Activated T-cell treated with anti-CD3 and anti-CD28 coated beads, Interleukin-2, amount 50 U/mL, for 72 hours (primary cell): ENCODE data around the gene SAFB. TPM values are rescaled to one million over a fixed set of nuclear protein-coding genes. Genes with fewer than 3 reads are reported as not detected.

Experiments used
- ATAC-seq, 2 donors: fragments of 150-1000 bp; cut with Tn5 transposase; replicated peaks in 1 of 2; 2 replicates each; pipeline ENCODE4 v1.10.0; 2021; ENCODE audit warnings: moderate library complexity in 2 of 2, mild to moderate bottlenecking in 1 of 2
- DNase-seq, 2 donors: peaks; one replicate each; pipeline ENCODE4 v3.0.0; 2021 to 2022; ENCODE audit warnings: mixed read lengths in 1 of 2
- H3K27ac Mint-ChIP-seq: one replicate; pipeline ENCODE4 v1.8.0; 2022; ENCODE audit warnings: mild to moderate bottlenecking, moderate library complexity, mixed read lengths
- H3K27me3 Mint-ChIP-seq: one replicate; pipeline ENCODE4 v1.8.0; 2022; ENCODE audit warnings: low read depth, mixed read lengths
- H3K36me3 Mint-ChIP-seq, 2 donors: one replicate each; pipeline ENCODE4 v1.8.0; 2022; ENCODE audit warnings: mixed read lengths in 2 of 2, mild to moderate bottlenecking in 1 of 2; ENCODE audit not compliant: insufficient read depth in 2 of 2
- H3K4me1 Mint-ChIP-seq: one replicate; pipeline ENCODE4 v1.8.0; 2022; ENCODE audit warnings: low read depth, mixed read lengths
- H3K4me3 Mint-ChIP-seq, 2 donors: one replicate each; pipeline ENCODE4 v1.8.0; 2022; ENCODE audit warnings: mild to moderate bottlenecking in 2 of 2, mixed read lengths in 2 of 2, moderate library complexity in 2 of 2
- H3K9me3 Mint-ChIP-seq, 2 donors: one replicate each; pipeline ENCODE4 v1.8.0; 2022; ENCODE audit warnings: mixed read lengths in 2 of 2
- total RNA-seq, 2 donors: library from RNA; stranded (reverse); gene quantifications; one replicate each; pipeline ENCODE4 v1.2.3, GENCODE V29; 2022

Gene SAFB
- total RNA-seq, 2 donors from 2014 or later: 108 to 112 TPM

DNA sequence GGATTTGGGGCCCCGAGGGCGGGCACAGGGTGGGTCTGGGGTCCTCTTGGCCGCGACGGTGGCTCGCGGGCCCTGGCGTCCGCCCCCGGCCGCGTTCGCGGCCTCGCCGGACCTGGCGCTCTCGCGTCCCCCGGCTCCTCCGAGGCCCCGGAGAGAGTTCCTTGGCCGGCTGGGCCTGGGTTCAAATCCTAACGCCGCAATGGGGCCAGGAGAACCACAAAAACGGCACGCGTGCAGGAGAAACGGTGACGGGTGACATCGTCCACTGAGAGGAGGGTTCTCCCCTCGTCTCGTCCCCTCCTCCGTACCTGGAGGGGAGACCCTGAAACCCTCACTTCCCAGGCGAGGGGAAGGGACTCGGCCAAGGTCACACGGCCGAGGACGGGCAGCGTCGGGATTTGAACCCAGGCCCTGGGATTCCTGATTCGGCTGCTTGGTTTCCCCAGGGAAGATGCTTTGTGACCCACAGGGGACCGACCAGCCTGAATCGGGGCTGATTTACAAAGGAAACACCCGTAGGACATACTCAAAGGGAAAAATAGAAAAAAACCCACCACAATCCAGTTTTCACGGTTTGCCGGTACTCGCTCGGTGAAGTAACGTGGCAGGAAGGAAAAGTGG lies 624 bp downstream of the SAFB start:
- peaks cover 72% of the 10 kb centered on the region for H3K4me1 Mint-ChIP-seq
- no peaks in the 10 kb centered on the region for H3K27me3 Mint-ChIP-seq
- no peaks in the 10 kb centered on the region for H3K9me3 Mint-ChIP-seq
- peaks cover 35 to 54% of the 10 kb centered on the region in 2 donors for H3K36me3 Mint-ChIP-seq
- peak overlapping the region; percentile 100 for H3K4me3 Mint-ChIP-seq
- ATAC-seq (no peak), DNase-seq (peak in 1 of 2 donors; percentile 26)
- peak overlapping the region; percentile 100 for H3K27ac Mint-ChIP-seq

DNA sequence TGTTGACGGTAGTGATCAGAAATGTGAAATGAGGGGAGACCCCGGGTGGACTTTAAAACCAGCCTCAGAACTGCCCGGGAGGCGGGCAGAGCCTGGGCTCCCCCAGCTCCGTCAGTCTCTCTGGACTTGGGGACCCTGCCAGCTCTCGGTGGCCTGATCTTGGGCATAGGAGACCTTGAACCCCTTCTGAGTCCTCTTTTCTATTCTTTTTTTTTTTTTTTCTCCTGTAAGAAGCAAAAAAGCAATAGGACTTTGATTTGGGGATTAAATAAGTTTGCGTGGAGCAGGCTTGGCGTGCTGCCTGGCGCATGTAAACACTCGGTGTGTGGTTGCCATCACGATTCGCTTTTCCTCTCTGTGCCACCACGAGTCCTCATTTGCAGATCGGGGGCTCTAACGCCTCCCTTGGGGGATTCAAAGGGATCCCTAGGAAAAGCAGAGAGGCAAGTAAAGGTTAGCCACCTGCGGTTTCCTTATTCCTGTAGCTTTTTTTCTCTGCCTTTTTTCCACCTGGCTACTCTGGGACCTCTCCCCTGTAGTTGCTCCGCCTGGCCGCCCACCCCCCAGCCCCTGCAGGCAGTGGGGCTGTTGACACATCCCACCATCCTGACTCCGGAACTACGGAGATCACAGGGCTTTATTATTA lies 1.3 kb downstream of the SAFB start:
- H3K4me1 Mint-ChIP-seq: peaks cover 72% of the 10 kb centered on the region
- no peaks in the 10 kb centered on the region for H3K27me3 Mint-ChIP-seq
- peak; percentile 13 to 20 for DNase-seq
- H3K27ac Mint-ChIP-seq: peak overlapping the region; percentile 96
- peaks cover 33 to 57% of the 10 kb centered on the region in 2 donors for H3K36me3 Mint-ChIP-seq
- H3K4me3 Mint-ChIP-seq: peak overlapping the region; percentile 100
- ATAC-seq: no peak
- no peaks in the 10 kb centered on the region for H3K9me3 Mint-ChIP-seq

DNA sequence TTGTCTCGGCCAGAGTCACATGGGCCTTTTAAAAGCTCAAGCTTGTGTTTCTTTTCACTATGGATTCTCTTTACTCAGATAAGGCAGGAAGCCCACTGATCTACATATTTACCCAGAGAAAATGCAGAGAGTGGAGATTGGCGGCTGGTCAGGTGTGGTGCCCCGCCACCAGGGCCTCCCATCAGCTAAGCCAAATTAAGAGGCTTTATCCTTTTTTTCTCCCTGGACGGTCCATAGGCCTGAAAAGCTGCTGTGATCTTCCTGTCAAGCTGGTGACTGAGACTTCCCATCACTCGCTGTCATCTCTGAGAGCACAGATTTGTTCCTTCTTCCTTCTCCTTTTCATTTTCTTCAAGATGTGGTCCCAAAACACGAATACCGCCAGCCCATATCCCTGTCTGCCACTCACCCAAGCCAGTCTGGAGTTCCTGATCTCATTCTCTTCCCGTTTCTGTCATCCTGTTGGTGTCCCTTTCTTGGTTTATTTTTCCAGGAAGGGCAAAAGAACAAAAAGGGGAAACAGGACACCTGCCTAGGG lies 1.9 kb downstream of the SAFB start:
- peak overlapping the region; percentile 100 for H3K4me3 Mint-ChIP-seq
- ATAC-seq (no peak), DNase-seq (no peak)
- no peaks in the 10 kb centered on the region for H3K9me3 Mint-ChIP-seq
- H3K27ac Mint-ChIP-seq: peak overlapping the region; percentile 96
- no peaks in the 10 kb centered on the region for H3K27me3 Mint-ChIP-seq
- peaks cover 74% of the 10 kb centered on the region for H3K4me1 Mint-ChIP-seq
- peaks cover 33 to 57% of the 10 kb centered on the region in 2 donors for H3K36me3 Mint-ChIP-seq

DNA sequence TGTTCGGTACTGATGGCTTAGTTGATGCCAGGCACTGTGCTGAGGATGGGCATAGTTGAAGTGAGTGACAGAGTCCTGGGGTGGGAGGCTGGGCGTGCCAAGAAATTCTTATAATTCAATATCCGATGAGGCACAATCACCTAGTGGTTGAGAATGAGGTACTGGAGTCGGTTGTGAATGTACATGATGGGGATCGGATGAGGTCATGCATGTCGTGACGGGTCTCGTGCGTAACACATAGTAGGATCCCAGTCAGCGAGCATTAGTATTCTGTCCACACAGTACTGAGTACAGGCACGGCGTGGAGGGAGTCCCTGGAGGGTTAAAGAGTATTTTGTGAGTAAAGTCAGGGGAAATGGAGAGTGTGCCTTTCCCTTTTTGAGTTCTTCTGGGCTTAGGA lies 2.8 kb downstream of the SAFB start:
- Mint-ChIP-seq H3K36me3 (peaks cover 30 to 56% of the 10 kb centered on the region in 2 donors), H3K27ac (peak overlapping the region; percentile 96), H3K4me1 (peaks cover 74% of the 10 kb centered on the region)

DNA sequence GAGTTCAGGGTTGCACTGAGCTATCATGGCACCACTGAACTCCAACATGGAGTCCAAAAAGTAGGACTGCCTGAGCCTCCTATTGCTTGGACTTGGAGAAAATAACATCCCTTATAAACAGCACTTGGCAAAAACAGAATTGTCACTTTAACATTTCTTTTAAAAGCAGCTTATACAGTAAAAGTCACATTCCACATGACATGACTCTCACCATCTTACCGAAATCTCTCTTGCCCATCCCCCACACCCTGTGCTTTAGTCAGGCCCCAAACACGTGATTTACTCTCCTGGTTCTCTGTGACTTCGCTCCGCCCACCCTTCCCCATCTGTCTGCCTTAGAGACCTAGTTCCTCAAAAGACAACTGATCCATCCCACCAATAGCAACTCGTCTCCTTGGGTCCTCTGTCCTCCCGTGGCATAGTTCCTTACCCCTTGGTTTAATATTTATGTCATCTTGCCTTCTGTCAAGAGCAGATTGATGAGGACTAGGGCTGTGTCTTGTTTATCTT lies 4.6 kb downstream of the SAFB start:
- Mint-ChIP-seq H3K4me3 (peak overlapping the region; percentile 53 to 56), H3K27me3 (no peaks in the 10 kb centered on the region), H3K36me3 (peaks cover 28 to 50% of the 10 kb centered on the region in 2 donors), H3K4me1 (peaks cover 80% of the 10 kb centered on the region), H3K9me3 (no peaks in the 10 kb centered on the region), H3K27ac (peak overlapping the region; percentile 47)
- ATAC-seq (no peak), DNase-seq (peak; percentile 45 to 53)

More for the DNA sequence above, 2.8 kb downstream of the SAFB start:
- ATAC-seq: no peak
- Mint-ChIP-seq H3K9me3 (no peaks in the 10 kb centered on the region), H3K27me3 (no peaks in the 10 kb centered on the region), H3K4me3 (peak overlapping the region; percentile 100)
- DNase-seq: no peak

DNA sequence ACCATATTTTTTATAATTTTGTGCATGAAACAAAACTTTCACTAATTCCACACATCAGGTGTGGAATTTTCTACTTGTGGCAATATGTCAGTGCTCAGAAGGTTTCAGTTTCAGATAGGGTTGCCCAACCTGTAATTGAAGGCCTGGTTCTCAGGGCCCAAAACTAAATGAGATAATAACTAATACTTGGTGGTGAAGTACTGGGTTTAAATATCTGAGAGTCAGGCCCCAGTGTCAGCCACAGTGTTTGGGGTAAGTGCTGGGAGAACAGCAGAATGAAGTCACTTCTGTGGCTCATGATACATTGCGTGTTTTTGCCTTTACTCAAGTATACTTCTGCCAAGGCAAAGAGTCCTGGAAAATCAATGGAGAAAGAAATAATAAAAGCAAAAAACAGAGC lies 5.6 kb downstream of the SAFB start:
- H3K4me3 Mint-ChIP-seq: peak overlapping the region; percentile 54 to 56
- DNase-seq (no peak), ATAC-seq (no peak)
- peak overlapping the region; percentile 79 for H3K27ac Mint-ChIP-seq
- H3K27me3 Mint-ChIP-seq: no peaks in the 10 kb centered on the region
- peaks cover 23 to 47% of the 10 kb centered on the region in 2 donors for H3K36me3 Mint-ChIP-seq
- peaks cover 90% of the 10 kb centered on the region for H3K4me1 Mint-ChIP-seq
- no peaks in the 10 kb centered on the region for H3K9me3 Mint-ChIP-seq

DNA sequence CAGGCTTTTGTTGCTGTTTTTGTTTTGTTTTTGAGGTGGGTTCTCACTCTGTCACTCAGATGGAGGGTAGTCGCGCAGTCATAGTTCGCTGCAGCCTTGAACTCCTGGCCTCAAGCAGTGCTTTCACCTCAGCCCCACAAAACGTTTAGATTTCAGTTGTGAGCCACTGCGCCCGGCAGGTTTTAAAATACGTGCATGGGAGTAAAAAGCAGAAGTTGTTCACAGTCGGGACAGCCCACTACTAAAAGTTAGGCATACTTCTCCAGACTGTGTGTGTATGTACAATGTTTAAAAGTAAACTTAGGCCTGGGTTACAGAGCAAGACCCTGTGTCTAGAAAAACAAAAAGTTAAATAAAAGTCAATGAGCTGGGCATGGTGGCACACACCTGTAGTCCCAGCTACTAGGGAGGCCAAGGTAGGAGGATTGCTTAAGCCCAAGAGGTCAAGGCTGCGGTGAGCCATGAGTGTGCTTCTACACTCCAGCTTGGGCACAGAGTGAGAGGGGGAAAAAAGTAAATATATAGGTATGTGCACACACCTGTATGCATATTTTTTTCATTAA lies 6.1 kb downstream of the SAFB start:
- Mint-ChIP-seq H3K27ac (peak overlapping the region; percentile 79), H3K36me3 (peaks cover 23 to 44% of the 10 kb centered on the region in 2 donors), H3K9me3 (no peaks in the 10 kb centered on the region), H3K27me3 (no peaks in the 10 kb centered on the region), H3K4me1 (peaks cover 92% of the 10 kb centered on the region), H3K4me3 (peak overlapping the region; percentile 54 to 56)
- no peak for ATAC-seq
- DNase-seq: no peak

DNA sequence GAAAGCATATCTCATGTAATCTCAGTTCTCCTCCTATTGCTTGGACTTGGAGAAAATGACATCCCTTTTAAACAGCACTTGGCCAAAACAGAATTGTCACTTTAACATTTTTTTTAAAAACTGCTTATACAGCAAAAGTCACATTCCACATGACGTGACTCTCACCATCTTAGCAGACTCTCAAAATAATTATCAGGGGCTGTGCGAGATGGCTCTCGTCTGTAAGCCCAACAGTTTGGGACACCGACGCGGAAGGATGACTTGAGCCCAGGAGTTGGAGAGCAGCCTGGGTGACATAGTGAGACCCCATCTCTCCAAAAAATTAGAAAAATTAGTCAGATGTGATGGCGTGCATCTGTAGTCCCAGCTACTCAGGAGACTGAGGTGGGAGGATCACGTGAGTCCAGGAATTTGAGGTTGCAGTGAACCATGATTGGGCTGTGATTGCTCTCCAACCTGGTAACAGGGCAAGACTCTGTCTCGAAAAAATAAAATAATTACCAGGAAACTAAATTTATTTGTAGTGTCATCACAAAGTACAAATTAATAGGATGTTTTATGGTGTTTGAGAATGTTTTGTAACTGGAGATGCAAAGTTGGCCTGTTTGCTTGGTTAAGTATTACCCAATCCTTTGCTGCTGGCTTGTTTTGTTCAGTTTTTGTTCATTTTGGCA lies 8.8 kb downstream of the SAFB start:
- H3K4me3 Mint-ChIP-seq: no peak overlapping the region
- ATAC-seq: no peak
- H3K9me3 Mint-ChIP-seq: no peaks in the 10 kb centered on the region
- DNase-seq: no peak
- H3K4me1 Mint-ChIP-seq: peaks cover 86% of the 10 kb centered on the region
- H3K27me3 Mint-ChIP-seq: no peaks in the 10 kb centered on the region
- peaks cover 8 to 34% of the 10 kb centered on the region in 2 donors for H3K36me3 Mint-ChIP-seq
- H3K27ac Mint-ChIP-seq: peak overlapping the region; percentile 76

DNA sequence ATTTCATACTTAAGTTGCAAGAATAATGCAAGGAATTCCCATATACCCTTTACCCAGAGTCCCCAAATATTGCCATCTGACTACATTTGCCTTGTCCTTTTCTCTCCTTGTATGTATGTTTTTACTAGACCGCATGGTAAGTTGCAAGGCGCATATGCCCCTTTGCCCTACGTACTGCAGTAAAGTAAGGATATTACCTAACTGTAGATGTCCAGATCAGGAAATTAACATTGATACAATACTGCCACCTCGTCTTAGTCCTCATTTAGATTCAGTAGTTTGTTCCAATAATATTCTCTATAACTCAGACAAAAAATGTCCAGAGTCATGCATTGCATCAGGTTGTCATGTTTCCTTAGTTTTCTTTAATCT lies 9.3 kb downstream of the SAFB start:
- no peak for DNase-seq
- Mint-ChIP-seq H3K27me3 (no peaks in the 10 kb centered on the region), H3K36me3 (peaks cover 8 to 32% of the 10 kb centered on the region in 2 donors), H3K9me3 (no peaks in the 10 kb centered on the region), H3K4me1 (peaks cover 83% of the 10 kb centered on the region), H3K4me3 (no peak overlapping the region), H3K27ac (peak overlapping the region; percentile 18)
- no peak for ATAC-seq

DNA sequence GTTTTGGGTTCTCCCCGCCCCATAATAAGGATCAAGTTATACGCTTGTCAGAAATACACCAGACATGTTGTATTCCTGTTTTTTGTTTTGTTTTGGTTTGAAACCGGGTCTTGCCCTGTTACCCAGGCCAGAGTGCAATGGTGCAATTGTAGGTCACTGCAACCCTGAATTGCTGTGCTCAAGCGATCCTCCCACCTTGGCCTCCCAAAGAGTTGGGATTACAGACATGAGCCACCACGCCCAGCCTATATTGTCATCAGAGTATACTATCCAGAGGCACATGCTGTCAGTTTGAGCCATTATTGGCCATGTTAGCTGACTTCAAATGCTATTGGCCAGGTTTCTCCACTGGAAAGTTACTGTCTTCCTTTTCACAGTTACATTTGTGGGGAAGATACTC lies 9.8 kb downstream of the SAFB start:
- H3K9me3 Mint-ChIP-seq: no peaks in the 10 kb centered on the region
- H3K27me3 Mint-ChIP-seq: no peaks in the 10 kb centered on the region
- DNase-seq: no peak
- peaks cover 4 to 28% of the 10 kb centered on the region in 2 donors for H3K36me3 Mint-ChIP-seq
- H3K4me3 Mint-ChIP-seq: no peak overlapping the region
- H3K27ac Mint-ChIP-seq: peak overlapping the region; percentile 18
- ATAC-seq: no peak
- peaks cover 79% of the 10 kb centered on the region for H3K4me1 Mint-ChIP-seq

DNA sequence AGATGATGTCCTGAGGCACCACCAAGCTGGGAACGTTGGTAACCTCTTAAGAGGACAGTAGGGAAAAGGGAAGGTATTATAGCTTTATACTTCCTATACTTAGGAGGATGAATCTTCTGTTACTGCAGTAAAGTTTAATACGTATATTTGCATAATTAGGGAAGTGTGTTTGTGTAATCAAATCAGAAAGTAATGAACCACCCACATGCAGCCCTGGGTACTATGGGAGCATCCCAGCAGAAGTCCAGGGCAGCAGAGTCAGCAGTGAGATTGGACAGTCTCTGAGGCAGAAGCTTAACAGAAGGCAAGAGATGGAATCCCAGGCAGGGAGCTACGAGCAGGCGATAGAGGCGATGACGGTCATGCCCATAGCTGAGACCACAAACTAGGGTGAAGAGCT lies 12.5 kb downstream of the SAFB start:
- Mint-ChIP-seq H3K4me3 (no peak overlapping the region), H3K27me3 (no peaks in the 10 kb centered on the region), H3K4me1 (peaks cover 51% of the 10 kb centered on the region), H3K9me3 (no peaks in the 10 kb centered on the region), H3K27ac (peak overlapping the region; percentile 41), H3K36me3 (peaks cover 3 to 24% of the 10 kb centered on the region in 2 donors)
- DNase-seq (no peak), ATAC-seq (no peak)

DNA sequence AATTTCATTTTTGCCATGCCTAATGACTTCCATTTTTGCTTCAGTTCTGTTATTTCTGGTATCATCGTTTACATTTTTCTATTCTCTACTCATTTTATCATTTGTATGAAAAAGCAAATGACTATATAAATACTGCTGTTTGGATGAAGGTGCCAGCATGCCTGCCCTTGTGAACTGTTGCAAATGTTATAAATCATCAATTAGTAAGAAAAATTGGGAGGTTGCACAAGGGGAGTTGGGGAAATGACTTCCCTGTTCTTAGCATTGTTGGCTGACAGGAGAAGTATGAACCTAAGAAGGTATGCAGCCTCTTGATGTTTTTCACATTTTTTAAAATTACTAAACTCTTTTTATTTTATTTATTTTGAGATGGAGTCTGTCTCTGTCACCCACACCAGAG lies 15.1 kb downstream of the SAFB start:
- H3K27ac Mint-ChIP-seq: no peak overlapping the region
- H3K9me3 Mint-ChIP-seq: no peaks in the 10 kb centered on the region
- DNase-seq (no peak), ATAC-seq (no peak)
- peaks cover 32% of the 10 kb centered on the region for H3K4me1 Mint-ChIP-seq
- peaks cover 5 to 34% of the 10 kb centered on the region in 2 donors for H3K36me3 Mint-ChIP-seq
- no peak overlapping the region for H3K4me3 Mint-ChIP-seq
- H3K27me3 Mint-ChIP-seq: no peaks in the 10 kb centered on the region

DNA sequence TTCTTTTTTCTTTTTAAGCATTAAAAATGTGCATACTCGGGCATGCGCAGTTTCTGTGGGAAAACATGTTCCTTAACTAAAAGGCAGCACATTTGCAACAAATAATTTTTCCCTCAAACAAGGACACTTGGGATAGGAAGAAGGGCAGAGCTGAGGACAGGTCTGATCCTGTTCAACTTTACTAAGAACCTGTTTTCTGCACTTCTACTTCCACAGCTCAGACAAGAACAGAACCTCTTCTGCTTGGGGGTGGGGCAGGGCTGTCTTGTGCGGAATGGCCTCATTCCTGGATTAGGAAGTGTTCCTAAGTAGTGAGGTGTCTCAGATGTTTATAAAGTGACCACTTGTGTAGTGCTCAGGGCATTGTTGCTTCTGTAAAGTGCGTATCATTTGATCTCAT lies 18.3 kb downstream of the SAFB start:
- ATAC-seq (no peak), DNase-seq (no peak)
- peaks cover 5 to 43% of the 10 kb centered on the region in 2 donors for H3K36me3 Mint-ChIP-seq
- no peaks in the 10 kb centered on the region for H3K27me3 Mint-ChIP-seq
- peaks cover 7% of the 10 kb centered on the region for H3K4me1 Mint-ChIP-seq
- H3K27ac Mint-ChIP-seq: no peak overlapping the region
- no peak overlapping the region for H3K4me3 Mint-ChIP-seq
- no peaks in the 10 kb centered on the region for H3K9me3 Mint-ChIP-seq
